Activated CD8-positive, alpha-beta memory T cell treated with anti-CD3 and anti-CD28 coated beads, Interleukin-2, amount 50 U/mL, for 4 hours (primary cell): Measurements from ENCODE around the gene SRC.

ENCODE experiments used
- DNase-seq: peaks from one replicate; pipeline ENCODE4 v3.0.0-alpha.2; 2020

The SRC gene

GRCh38 chr20:37397954-37398749 lies 52.2 kb downstream of the SRC start:
- no peak for DNase-seq

- no peak for DNase-seq
Observed at GRCh38 chr20:37398750-37399621, 53.0 kb downstream of the SRC start.

- no peak for DNase-seq
Observed at GRCh38 chr20:37401282-37401929, 55.5 kb downstream of the SRC start.

GRCh38 chr20:37401930-37402675 lies 56.2 kb downstream of the SRC start:
- DNase-seq = no peak

DNA sequence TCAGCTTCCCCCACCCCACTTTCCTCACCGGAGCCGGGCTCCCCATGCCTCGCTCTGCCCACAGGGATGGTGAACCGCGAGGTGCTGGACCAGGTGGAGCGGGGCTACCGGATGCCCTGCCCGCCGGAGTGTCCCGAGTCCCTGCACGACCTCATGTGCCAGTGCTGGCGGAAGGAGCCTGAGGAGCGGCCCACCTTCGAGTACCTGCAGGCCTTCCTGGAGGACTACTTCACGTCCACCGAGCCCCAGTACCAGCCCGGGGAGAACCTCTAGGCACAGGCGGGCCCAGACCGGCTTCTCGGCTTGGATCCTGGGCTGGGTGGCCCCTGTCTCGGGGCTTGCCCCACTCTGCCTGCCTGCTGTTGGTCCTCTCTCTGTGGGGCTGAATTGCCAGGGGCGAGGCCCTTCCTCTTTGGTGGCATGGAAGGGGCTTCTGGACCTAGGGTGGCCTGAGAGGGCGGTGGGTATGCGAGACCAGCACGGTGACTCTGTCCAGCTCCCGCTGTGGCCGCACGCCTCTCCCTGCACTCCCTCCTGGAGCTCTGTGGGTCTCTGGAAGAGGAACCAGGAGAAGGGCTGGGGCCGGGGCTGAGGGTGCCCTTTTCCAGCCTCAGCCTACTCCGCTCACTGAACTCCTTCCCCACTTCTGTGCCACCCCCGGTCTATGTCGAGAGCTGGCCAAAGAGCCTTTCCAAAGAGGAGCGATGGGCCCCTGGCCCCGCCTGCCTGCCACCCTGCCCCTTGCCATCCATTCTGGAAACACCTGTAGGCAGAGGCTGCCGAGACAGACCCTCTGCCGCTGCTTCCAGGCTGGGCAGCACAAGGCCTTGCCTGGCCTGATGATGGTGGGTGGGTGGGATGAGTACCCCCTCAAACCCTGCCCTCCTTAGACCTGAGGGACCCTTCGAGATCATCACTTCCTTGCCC lies 57.4 kb downstream of the SRC start:
- no peak for DNase-seq

GRCh38 chr20:37404461-37404890 lies 58.5 kb downstream of the SRC start:
- no peak for DNase-seq

DNA sequence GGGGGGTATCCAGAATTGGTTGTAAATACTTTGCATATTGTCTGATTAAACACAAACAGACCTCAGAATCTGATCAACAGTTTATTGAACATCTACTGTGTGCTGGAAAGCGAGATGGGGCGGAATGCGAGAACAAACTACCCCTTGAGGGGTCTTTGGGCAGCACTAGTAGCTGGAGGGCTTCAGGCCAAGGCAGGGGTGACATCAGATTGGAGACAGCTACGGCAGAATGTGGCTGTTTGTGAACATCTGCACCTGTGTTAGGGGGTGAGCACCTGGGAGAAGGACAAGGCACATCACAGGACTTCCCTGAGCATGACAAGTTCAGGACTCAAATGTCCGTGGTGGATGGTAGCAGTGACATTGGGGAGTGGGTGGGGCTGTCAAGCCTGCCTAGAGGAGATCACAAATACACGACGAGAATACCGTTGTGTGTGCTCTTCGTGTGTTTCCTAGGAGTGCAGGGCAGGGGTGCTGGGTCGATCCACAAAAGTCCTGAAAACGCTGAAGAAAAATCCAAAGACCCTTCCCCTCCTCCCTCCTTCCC lies 59.5 kb downstream of the SRC start:
- DNase-seq = no peak

- peak; percentile 30 for DNase-seq
Observed at GRCh38 chr20:37406010-37406998, 60.4 kb downstream of the SRC start.

DNA sequence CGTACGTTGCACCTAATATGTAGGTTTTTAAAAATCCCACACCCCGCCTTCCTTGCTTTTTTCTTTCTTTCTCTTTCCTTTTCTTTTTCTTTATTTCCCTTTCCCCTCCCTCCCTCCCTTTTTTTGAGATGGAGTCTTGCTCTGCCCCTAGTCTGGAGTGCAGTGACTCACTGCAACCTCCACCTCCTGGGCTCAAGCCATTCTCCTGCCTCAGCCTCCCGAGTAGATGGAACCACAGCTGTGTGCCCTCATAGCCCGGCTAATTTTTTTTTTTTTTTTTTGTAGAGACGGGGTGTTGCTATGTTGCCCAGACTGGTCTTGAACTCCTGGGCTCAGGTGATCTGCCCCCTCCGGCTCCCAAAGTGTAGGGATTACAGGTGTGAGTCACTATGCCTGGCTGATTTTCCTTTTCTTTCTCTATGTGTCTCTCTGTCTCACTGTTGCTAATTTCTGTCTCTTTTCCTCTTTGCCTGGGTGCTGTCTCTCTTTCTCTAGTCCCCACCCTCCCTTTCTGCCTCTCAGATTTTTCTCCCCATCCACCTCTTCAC lies 61.2 kb downstream of the SRC start:
- DNase-seq = no peak

- no peak for DNase-seq
Observed at GRCh38 chr20:37407573-37408002, 61.6 kb downstream of the SRC start.

DNA sequence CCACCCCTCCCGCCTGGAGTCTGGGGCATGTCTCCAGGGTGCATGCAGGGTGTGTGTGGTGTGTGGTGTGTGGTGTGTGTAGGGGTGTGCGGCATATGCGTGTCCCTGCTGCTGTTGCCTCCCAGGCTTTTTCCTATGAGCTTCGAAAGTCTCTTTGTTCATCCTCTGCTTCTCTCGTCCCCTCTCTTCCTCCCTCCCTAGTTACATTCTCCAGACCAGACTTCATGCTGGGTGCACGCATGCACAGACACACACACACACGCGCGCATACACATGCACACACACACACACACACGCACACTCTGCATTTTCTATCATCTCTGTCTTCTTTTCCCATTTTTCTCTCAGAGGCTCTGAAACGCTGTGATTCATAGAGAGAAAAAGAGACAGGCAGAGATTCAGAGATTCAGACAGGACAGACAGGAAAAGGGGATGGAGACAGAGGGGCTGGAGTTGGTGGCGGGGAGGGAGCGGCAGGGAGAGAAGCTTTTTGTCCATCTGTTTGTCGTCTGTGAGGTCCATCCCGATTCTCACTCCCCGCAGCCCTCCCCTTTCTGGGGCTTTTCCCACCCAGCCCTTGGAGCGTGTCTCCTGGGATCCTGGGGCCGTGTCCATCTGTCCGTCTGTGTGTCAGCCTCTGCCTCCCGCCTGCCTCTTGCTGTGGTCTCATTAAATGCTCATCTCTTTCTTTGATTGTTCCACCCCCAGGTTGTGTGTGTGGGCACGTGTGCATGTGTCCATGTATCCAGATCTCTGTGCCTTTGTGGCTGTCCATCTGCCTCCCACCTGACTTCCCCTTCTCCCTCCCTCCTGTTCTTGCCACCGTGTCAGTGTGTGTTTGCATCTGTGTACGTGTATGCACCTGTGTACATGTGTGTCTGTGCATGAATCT lies 62.6 kb downstream of the SRC start:
- DNase-seq = no peak

- no peak for DNase-seq
Observed at GRCh38 chr20:37411408-37412219, 65.7 kb downstream of the SRC start.

- DNase-seq = no peak
Observed at GRCh38 chr20:37413023-37413334, 67.0 kb downstream of the SRC start.

DNA sequence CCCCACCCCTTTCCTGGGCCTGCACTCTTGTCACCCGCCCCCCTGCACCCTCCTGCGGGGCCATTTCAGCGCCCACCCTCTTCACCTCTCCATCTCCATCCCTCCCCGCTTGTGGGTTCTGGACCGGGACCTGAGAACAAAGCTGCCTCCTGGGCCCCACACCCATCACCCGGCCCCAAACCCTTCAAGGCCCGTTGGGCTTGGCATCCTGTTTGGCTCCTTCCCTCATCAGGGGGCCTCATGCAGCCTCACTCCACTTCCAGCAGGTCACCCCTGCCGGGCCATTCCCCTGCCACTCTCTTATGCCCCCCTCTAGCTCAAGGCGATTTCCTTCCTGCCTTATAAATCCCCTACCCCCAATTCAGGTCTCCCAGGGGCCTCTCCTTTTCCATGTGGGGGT lies 67.4 kb downstream of the SRC start:
- DNase-seq = no peak

- DNase-seq = no peak
Observed at GRCh38 chr20:37414224-37415035, 68.5 kb downstream of the SRC start.

GRCh38 chr20:37415118-37416085 lies 69.5 kb downstream of the SRC start:
- no peak for DNase-seq
